HepG2 (cell line): ENCODE measurements around the gene DNAAF8. TPM values are rescaled to one million over a fixed set of nuclear protein-coding genes. Genes with fewer than 3 reads are reported as not detected.

ENCODE experiments used
- ATAC-seq: fragments of 200-7000 bp; cut with Tn5 transposase; 3 replicates; pipeline ENCODE4 v1.9.1; 2020; ENCODE audit warnings: mild to moderate bottlenecking, moderate library complexity
- BruUV-seq: library from RNA; stranded (reverse); fragments of 400-500 nt; replicated peaks from 2 replicates; lab custom pipeline; 2021; lab: Mats Ljungman, UMichigan
- CTCF ChIA-PET: fragments of 300-600 bp; formaldehyde crosslinking; extraction: SDS; loops from one replicate; lab custom pipeline; 2021; ENCODE audit warnings: low total read pairs, inconsistent platforms, low intra/inter-chr PET ratio; lab: Yijun Ruan, JAX
- POLR2A ChIA-PET: fragments of 350-600 bp; sonication (Branson Sonifier 250); formaldehyde crosslinking; loops from one replicate; lab custom pipeline; 2020; ENCODE audit warnings: antibody characterized with exemption, inconsistent platforms; lab: Yijun Ruan, JAX
- DNase-seq: peaks from one replicate; pipeline ENCODE4 v3.0.0-alpha.2; 2015; ENCODE audit warnings: low spot score
- FAIRE-seq: peaks from 3 replicates; lab custom pipeline; 2011; peaks lifted over from hg19 to GRCh38; lab: Jason Lieb, UNC
- H2AFZ ChIP-seq: one replicate; pipeline ENCODE4 v1.6.1; 2011; ENCODE audit warnings: low read length, inconsistent platforms
- H3K27ac ChIP-seq: fragments of 300-600 bp; 3 replicates; pipeline ENCODE4 v1.8.0; 2011; ENCODE audit warnings: mixed run types, mild to moderate bottlenecking, mixed read lengths, low read length, inconsistent platforms; ENCODE audit not compliant: insufficient read depth; ENCODE audit errors: extremely low read length
- H3K27me3 ChIP-seq, 2 experiments: fragments of 200-600 bp in 1 of 2; 2 replicates in 1 of 2; 3 replicates in 1 of 2; pipeline versions ENCODE4 v1.6.0 to v1.8.0; 2011; ENCODE audit warnings: low read length in 2 of 2, mild to moderate bottlenecking in 2 of 2, moderate library complexity in 2 of 2, inconsistent platforms in 1 of 2; ENCODE audit not compliant: insufficient read depth in 2 of 2, control insufficient read depth in 1 of 2
- H3K36me3 ChIP-seq, 2 experiments: fragments of 200-600 bp in 1 of 2; replicated peaks in 1 of 2; 2 replicates in 1 of 2; 3 replicates in 1 of 2; pipeline versions ENCODE4 v1.5.1 to v1.8.0; 2011; ENCODE audit warnings: low read length in 2 of 2, inconsistent platforms in 1 of 2; ENCODE audit not compliant: insufficient read depth in 2 of 2, control insufficient read depth in 1 of 2
- H3K4me1 ChIP-seq: 2 replicates; pipeline ENCODE4 v1.5.1; 2012; ENCODE audit warnings: low read length, inconsistent platforms; ENCODE audit not compliant: insufficient read depth
- H3K4me2 ChIP-seq: 2 replicates; pipeline ENCODE4 v1.6.0; 2011; ENCODE audit warnings: low read depth, low read length, inconsistent platforms
- H3K4me3 ChIP-seq, 3 experiments: fragments of 200-600 bp in 1 of 3; sonication (generic), shearing (Covaris generic) in 1 of 3; replicated peaks in 1 of 3; 2 replicates each; pipeline ENCODE4 v1.5.1; 2011 to 2016; ENCODE audit warnings: low read length in 3 of 3, inconsistent platforms in 2 of 3, low read depth in 2 of 3, mild to moderate bottlenecking in 2 of 3, control low read depth in 1 of 3, mixed read lengths in 1 of 3; ENCODE audit not compliant: insufficient read depth in 1 of 3
- H3K79me2 ChIP-seq: one replicate; pipeline ENCODE4 v1.6.1; 2011; ENCODE audit warnings: low read length, inconsistent platforms; ENCODE audit not compliant: insufficient read depth
- H3K9ac ChIP-seq: 2 replicates; pipeline ENCODE4 v1.6.0; 2011; ENCODE audit warnings: mild to moderate bottlenecking, low read depth, low read length, inconsistent platforms; ENCODE audit not compliant: insufficient read depth
- H3K9me3 ChIP-seq: 2 replicates; pipeline ENCODE4 v1.5.1; 2012; ENCODE audit warnings: mild to moderate bottlenecking, low read length
- H4K20me1 ChIP-seq: 2 replicates; pipeline ENCODE4 v1.6.0; 2011; ENCODE audit warnings: inconsistent platforms, mild to moderate bottlenecking, low read length, moderate library complexity; ENCODE audit not compliant: insufficient read depth
- AGO2 ChIP-seq: fragments of 200-400 bp; formaldehyde crosslinking; optimal IDR thresholded peaks from 2 replicates; pipeline ENCODE3; 2017; ENCODE audit warnings: mild to moderate bottlenecking, low read depth, low read length, moderate library complexity
- MED8 ChIP-seq: sonication (generic); formaldehyde crosslinking; IDR thresholded peaks from 2 replicates; pipeline ENCODE4 v1.8.1; 2023; ENCODE audit warnings: mild to moderate bottlenecking, missing genetic modification reagents; ENCODE audit not compliant: insufficient replicate concordance
- RBFOX2 ChIP-seq: fragments of 200-400 bp; formaldehyde crosslinking; IDR thresholded peaks from 2 replicates; pipeline ENCODE4 v1.6.1; 2017; ENCODE audit warnings: low read depth, mild to moderate bottlenecking, low read length
- RCOR2 ChIP-seq: IDR thresholded peaks from 2 replicates; pipeline ENCODE4 v1.6.1; 2016; ENCODE audit warnings: missing biosample characterization, missing genetic modification reagents
- SMARCC2 ChIP-seq: fragments of 450-650 bp; IDR thresholded peaks from 2 replicates; pipeline ENCODE4 v1.6.1; 2017; ENCODE audit warnings: antibody characterized with exemption, mild to moderate bottlenecking
- TCF12 ChIP-seq, 2 experiments: fragments of 450-650 bp in 1 of 2; sonication (generic) in 1 of 2; formaldehyde crosslinking in 1 of 2; IDR thresholded peaks; 2 replicates each; pipeline versions ENCODE4 v1.6.1 to v1.8.0; 2017 to 2022; ENCODE audit warnings: antibody characterized with exemption in 1 of 2, mild to moderate bottlenecking in 1 of 2, missing genetic modification reagents in 1 of 2, moderate library complexity in 1 of 2
- TGIF2 ChIP-seq: IDR thresholded peaks from 2 replicates; pipeline ENCODE4 v1.6.1; 2016; ENCODE audit warnings: control low read depth, missing compliant biosample characterization
- TSC22D2 ChIP-seq: sonication (generic); formaldehyde crosslinking; IDR thresholded peaks from 2 replicates; pipeline ENCODE4 v1.5.1; 2020; ENCODE audit warnings: missing genetic modification reagents, mild to moderate bottlenecking, borderline replicate concordance
- ZKSCAN5 ChIP-seq: sonication (generic); formaldehyde crosslinking; IDR thresholded peaks from 2 replicates; pipeline ENCODE4 v1.5.1; 2020; ENCODE audit warnings: mild to moderate bottlenecking, missing genetic modification reagents
- ZNF138 ChIP-seq: sonication (generic); formaldehyde crosslinking; IDR thresholded peaks from 2 replicates; pipeline ENCODE4 v1.5.0; 2020; ENCODE audit warnings: mild to moderate bottlenecking, low read depth, missing genetic modification reagents
- ZNF264 ChIP-seq: sonication (generic); formaldehyde crosslinking; IDR thresholded peaks from 2 replicates; pipeline ENCODE4 v1.4.0; 2020; ENCODE audit warnings: missing genetic modification reagents
- ZNF503 ChIP-seq: sonication (generic); formaldehyde crosslinking; IDR thresholded peaks from 2 replicates; pipeline ENCODE4 v1.4.0; 2020; ENCODE audit warnings: missing genetic modification reagents
- WGBS: methylation state at CpG from one replicate; pipeline ENCODE4 v1.1.6; 2017; ENCODE audit warnings: low lambda C conversion rate; 5-methylcytosine and 5-hydroxymethylcytosine counted together
- in situ Hi-C: cut with HindIII; loops from 2 replicates; pipeline ENCODE4 v1.10.0; 2017; ENCODE audit warnings: low pct_unique_long_range_greater_than_20kb; ENCODE audit not compliant: extremely low pct_ligation_motif_present
- intact Hi-C: fragments of 100-400 bp; cut with micrococcal nuclease; formaldehyde crosslinking; loops from one replicate; pipeline ENCODE4 v1.10.0; 2022; ENCODE audit not compliant: unreplicated experiment
- polyA plus RNA-seq, 8 experiments: library from polyadenylated mRNA; depleted of rRNA in 3 of 8; stranded (reverse) in 7 of 8; unstranded in 1 of 8; fragments of >200 nt; fragmentation: Illumina TruSeq in 4 of 8; extraction: Trizol in 4 of 8; gene quantifications; 2 replicates each; pipeline versions ENCODE4 v1.2.1 to v1.2.3, GENCODE V29; 2011 to 2016; ENCODE audit warnings: low read depth in 4 of 8, missing spikeins in 1 of 8, mixed read lengths in 1 of 8; ENCODE audit not compliant: insufficient read depth in 1 of 8
- total RNA-seq, 5 experiments: library from RNA; depleted of rRNA; stranded (reverse); fragments of >200 nt; fragmentation: Illumina TruSeq; extraction: Trizol; gene quantifications; 2 replicates each; pipeline ENCODE4 v1.2.3, GENCODE V29; 2016; ENCODE audit warnings: low read depth in 1 of 5

The DNAAF8 gene
- total and polyA plus RNA-seq, 2 of the 13 experiments (the other 11 are each of a cell fraction or from before 2014, with no cell fraction given) = 0.44 TPM; not detected in 1

DNA sequence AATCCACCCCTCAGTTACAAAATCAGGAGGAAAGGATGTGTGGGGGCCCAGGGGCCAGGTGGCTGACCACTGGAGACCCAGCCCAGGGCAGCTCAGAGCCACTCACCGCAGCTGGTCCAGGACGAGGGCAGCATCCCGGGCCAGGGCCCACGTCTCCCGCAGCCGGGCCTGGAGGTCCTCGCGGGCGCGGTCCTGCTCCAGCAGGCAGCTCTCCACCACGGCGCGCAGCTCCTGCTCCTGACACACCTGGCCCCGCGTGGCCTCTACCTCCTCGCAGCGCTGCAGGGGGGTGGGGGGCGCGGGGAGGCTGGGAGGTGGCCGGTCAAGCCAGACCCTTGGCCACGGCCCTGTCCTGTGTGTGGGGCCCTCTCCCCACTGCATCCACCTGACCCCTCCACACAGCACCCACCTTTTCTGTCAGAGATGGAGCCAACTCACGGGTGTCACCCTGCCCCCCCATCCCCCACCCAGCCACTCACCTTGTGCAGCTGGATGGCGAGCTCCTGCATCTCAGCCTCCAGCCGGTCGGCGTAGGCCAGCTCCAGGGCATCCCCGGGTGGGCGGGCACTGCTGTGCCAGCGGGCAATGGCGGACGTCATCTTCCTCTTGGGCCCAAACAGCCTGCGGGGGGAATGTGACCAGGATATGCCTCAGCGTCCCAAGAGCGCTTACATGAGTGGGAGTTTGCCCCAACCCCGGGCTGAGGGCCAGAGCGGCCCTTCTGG is 35.9 kb upstream of the DNAAF8 start:
- intact Hi-C loops = no loop called here
- no peaks in the 10 kb centered on the region for H4K20me1 ChIP-seq
- no peak overlapping the region for H3K4me2 ChIP-seq
- no peak for TF ChIP-seq MED8 (CRISPR knock-in tag)
- TF ChIP-seq TSC22D2 (CRISPR knock-in tag) = no peak
- TF ChIP-seq TGIF2 (CRISPR knock-in tag) = no peak
- no peak for TF ChIP-seq ZNF503 (CRISPR knock-in tag)
- no peak for TF ChIP-seq ZNF138 (CRISPR knock-in tag)
- TF ChIP-seq RBFOX2 = peak; percentile 49; the same call in 1 of the 2 replicates
- no peak for TF ChIP-seq ZNF264
- no peak for TF ChIP-seq RCOR2 (CRISPR knock-in tag)
- TF ChIP-seq SMARCC2 = no peak
- TF ChIP-seq ZKSCAN5 (CRISPR knock-in tag) = no peak
- TF ChIP-seq TCF12 (IDR thresholded peaks at IDR 0.05) = no peak
- TF ChIP-seq TCF12 (CRISPR knock-in tag; IDR thresholded peaks at IDR 0.05) = no peak
- peak; percentile 82 for TF ChIP-seq AGO2
- H3K27me3 ChIP-seq = no peaks in the 10 kb centered on the region
- H3K4me3 ChIP-seq = no peak overlapping the region
- ChIA-PET POLR2A (interaction anchor here (1.4 kb wide), 1 partner anchor 70 kb away, joined by 3 read pairs; no protein-coding TSS in a partner anchor), CTCF (no interaction called here)
- WGBS = 100% methylated on average over 2 of the region's 36 CpGs
- FAIRE-seq (no peak), ATAC-seq (no peak), DNase-seq (no peak)
- H3K4me1 ChIP-seq = peaks cover 42% of the 10 kb centered on the region
- H3K9ac ChIP-seq = no peak overlapping the region
- H3K36me3 ChIP-seq = peaks cover 29 to 55% of the 10 kb centered on the region in 2 experiments
- H3K79me2 ChIP-seq = peaks cover 3% of the 10 kb centered on the region
- H3K9me3 ChIP-seq = no peaks in the 10 kb centered on the region
- H2AFZ ChIP-seq = no peak overlapping the region
- in situ Hi-C loops = no loop called here
- BruUV-seq = no TSS peak
- no peak overlapping the region for H3K27ac ChIP-seq
